GM13977 (cell line): Measurements from ENCODE around the gene NTM.

Source experiments
- DNase-seq: peaks from one replicate; pipeline ENCODE4 v3.0.0; 2012; ENCODE audit warnings: low spot score
- in situ Hi-C: fragments of 300-500 bp; cut with MboI; formaldehyde crosslinking; loops from one replicate; pipeline ENCODE4 v1.12.0; 2022; ENCODE audit warnings: low sequenced_read_pairs, low pct_unique_long_range_greater_than_20kb, mixed read lengths, inconsistent platforms; ENCODE audit not compliant: unreplicated experiment
- TF ChIP-seq, protein P1 (sequence below): IDR thresholded peaks from 2 replicates; pipeline ENCODE4 v1.5.1; 2012; ENCODE audit warnings: mild to moderate bottlenecking, control low read depth; ENCODE audit not compliant: insufficient read depth; ENCODE audit errors: extremely low read depth, missing control alignments

Gene NTM

DNA sequence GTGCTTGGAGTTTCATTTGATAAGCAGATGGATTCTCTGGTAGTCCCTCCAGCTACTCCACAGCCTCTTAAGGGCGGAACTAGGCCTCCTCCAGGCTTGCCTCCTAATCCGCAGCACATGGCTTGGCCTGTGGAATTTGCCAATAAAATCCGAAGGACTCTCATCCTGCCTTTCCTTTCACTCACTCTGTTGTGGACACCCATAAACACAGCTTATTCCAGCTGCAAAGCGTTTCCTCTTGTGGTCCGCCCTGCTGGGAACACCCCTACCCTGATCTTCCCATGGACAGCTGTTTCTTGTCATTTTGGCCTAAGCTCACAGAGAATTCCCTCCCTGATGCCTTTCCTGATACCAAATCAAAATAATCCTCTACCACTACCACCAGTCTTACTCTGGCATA lies 546.2 kb downstream of the NTM start:
- in situ Hi-C loops: no loop called here
- DNase-seq: no peak
- TF ChIP-seq, protein P1, sequence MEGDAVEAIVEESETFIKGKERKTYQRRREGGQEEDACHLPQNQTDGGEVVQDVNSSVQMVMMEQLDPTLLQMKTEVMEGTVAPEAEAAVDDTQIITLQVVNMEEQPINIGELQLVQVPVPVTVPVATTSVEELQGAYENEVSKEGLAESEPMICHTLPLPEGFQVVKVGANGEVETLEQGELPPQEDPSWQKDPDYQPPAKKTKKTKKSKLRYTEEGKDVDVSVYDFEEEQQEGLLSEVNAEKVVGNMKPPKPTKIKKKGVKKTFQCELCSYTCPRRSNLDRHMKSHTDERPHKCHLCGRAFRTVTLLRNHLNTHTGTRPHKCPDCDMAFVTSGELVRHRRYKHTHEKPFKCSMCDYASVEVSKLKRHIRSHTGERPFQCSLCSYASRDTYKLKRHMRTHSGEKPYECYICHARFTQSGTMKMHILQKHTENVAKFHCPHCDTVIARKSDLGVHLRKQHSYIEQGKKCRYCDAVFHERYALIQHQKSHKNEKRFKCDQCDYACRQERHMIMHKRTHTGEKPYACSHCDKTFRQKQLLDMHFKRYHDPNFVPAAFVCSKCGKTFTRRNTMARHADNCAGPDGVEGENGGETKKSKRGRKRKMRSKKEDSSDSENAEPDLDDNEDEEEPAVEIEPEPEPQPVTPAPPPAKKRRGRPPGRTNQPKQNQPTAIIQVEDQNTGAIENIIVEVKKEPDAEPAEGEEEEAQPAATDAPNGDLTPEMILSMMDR: no peak

DNA sequence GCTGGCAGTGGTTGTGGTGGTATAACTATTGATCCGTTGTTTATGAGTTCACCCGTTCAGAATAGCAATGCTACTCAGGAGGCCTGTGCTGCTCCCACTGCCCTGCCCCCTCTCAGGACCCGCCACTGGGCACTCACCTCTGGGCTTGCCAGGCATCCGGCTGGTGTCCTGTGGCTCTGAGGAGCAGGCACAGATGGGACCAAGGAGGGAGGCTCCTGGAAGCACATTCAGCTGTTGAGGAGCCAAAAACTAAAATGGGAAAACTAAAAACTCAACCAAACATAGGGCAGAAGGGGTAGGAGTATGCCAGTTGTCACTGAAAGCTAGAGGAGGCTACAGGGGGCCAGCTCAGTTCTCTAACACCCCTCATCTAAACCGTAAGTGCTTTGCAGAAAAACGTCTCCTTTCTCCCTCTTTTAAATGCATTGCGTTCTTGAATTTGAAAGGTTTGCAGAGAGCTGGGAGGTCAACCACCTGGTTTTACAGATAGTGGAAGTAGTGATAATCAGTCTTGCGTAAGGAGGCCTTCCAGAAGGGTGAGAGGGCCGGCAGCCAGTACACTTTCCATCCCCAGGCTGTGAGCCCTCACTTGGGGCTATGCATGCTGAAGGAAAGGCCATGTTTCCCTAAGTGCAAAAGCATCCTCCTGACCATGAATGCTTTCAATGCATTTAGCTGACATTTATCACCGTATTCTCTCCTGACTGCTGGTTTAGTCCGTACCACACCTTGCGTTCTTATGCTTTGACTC lies 547.4 kb downstream of the NTM start:
- in situ Hi-C loops: no loop called here
- TF ChIP-seq, protein P1: no peak
- no peak for DNase-seq

- TF ChIP-seq, protein P1: no peak
- no peak for DNase-seq
- in situ Hi-C loops: no loop called here
Measured at GRCh38 chr11:131918663-131919062, 548.2 kb downstream of the NTM start.

- DNase-seq: no peak
- TF ChIP-seq, protein P1: no peak
- in situ Hi-C loops: no loop called here
Measured at GRCh38 chr11:131922220-131922619, 551.8 kb downstream of the NTM start.

DNA sequence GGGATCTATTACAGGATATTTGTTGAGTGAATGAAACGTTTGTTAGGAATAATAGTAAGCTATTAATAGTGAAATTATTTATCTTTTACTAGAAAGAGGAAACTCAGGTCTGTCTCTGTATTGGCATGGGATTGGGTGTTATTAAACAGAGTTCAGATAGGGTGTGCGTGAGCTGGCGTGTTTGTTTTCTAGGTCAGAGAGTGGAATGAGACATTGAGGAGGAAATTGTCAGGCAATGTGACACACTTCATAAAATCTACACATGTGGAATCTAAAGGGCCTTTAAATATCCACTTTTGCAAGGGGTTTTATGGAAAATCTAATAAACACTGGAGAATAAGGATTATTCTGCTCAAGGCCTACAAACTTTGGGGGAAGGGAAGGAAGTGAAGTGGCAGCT lies 552.9 kb downstream of the NTM start:
- in situ Hi-C loops: no loop called here
- no peak for DNase-seq
- TF ChIP-seq, protein P1: no peak

DNA sequence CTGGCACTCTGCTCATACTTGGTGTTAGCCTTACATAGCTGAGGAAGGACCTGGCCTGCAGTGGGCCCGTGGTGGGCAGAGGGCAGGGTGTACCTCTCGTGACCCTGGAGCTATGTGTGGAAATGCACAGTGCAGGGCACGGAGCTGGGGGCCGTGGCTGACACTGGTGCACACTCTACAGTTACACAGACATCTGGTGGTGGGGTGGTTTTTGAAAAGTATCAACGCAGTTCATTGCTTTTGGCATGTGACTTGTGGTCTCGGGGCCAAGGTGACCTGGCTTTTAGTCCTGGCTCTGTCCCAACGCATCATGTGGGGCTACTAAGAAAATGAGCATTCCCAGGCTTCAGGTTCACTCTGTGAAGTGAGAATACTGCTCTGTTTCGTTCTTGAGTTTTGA lies 553.6 kb downstream of the NTM start:
- TF ChIP-seq, protein P1: no peak
- in situ Hi-C loops: no loop called here
- no peak for DNase-seq
